Aortic smooth muscle cell (primary cell): Measurements from ENCODE around the gene PRKN. TPM values are rescaled to one million over a fixed set of nuclear protein-coding genes. Genes with fewer than 3 reads are reported as not detected.

Source experiments
- total RNA-seq: library from RNA; depleted of rRNA; stranded (reverse); fragments of >200 nt; gene quantifications from 2 replicates; pipeline ENCODE4 v1.2.3, GENCODE V29; 2014

The PRKN gene
- total RNA-seq: 3.2 and 4.2 TPM in 2 replicates

GRCh38 chr6:162727322-162728182 is at the start of gene PRKN, which contains the start of gene PACRG:
TSS of gene PRKN (minus strand) at chr6:162727766.
TSS of gene PACRG (plus strand) at chr6:162727974.

Other genes starting within 250 kb of the PRKN start
- gene PACRG, start 208 bp upstream of the PRKN start, total RNA-seq: 0.12 TPM in 1 of 2 replicates, not detected in the other